Nephron progenitor cell (in vitro differentiated cells): ENCODE measurements around the gene ATP2B1.

Experiments used
- DNase-seq: peaks from one replicate; pipeline ENCODE4 v3.0.0; 2021
- H3K27ac Mint-ChIP-seq: 2 replicates; pipeline ENCODE4 v1.8.0; 2021; ENCODE audit warnings: mild to moderate bottlenecking, moderate library complexity, mixed read lengths
- H3K27me3 Mint-ChIP-seq: 2 replicates; pipeline ENCODE4 v1.8.0; 2021; ENCODE audit warnings: mild to moderate bottlenecking, low read depth, mixed read lengths; ENCODE audit not compliant: poor library complexity
- H3K36me3 Mint-ChIP-seq: 2 replicates; pipeline ENCODE4 v1.8.0; 2021; ENCODE audit warnings: low read depth, mixed read lengths
- H3K4me1 Mint-ChIP-seq: 2 replicates; pipeline ENCODE4 v1.8.0; 2021; ENCODE audit warnings: mixed read lengths
- H3K4me3 Mint-ChIP-seq: 2 replicates; pipeline ENCODE4 v1.8.0; 2021; ENCODE audit warnings: mild to moderate bottlenecking, moderate library complexity, mixed read lengths
- H3K9me3 Mint-ChIP-seq: 2 replicates; pipeline ENCODE4 v1.8.0; 2021; ENCODE audit warnings: mild to moderate bottlenecking, moderate library complexity, mixed read lengths
- TF ChIP-seq, protein P1 (sequence below): fragments of 200-600 bp; sonication (generic); IDR thresholded peaks from 2 replicates; pipeline ENCODE4 v1.5.0; 2021; ENCODE audit warnings: antibody characterized with exemption

Gene ATP2B1

DNA sequence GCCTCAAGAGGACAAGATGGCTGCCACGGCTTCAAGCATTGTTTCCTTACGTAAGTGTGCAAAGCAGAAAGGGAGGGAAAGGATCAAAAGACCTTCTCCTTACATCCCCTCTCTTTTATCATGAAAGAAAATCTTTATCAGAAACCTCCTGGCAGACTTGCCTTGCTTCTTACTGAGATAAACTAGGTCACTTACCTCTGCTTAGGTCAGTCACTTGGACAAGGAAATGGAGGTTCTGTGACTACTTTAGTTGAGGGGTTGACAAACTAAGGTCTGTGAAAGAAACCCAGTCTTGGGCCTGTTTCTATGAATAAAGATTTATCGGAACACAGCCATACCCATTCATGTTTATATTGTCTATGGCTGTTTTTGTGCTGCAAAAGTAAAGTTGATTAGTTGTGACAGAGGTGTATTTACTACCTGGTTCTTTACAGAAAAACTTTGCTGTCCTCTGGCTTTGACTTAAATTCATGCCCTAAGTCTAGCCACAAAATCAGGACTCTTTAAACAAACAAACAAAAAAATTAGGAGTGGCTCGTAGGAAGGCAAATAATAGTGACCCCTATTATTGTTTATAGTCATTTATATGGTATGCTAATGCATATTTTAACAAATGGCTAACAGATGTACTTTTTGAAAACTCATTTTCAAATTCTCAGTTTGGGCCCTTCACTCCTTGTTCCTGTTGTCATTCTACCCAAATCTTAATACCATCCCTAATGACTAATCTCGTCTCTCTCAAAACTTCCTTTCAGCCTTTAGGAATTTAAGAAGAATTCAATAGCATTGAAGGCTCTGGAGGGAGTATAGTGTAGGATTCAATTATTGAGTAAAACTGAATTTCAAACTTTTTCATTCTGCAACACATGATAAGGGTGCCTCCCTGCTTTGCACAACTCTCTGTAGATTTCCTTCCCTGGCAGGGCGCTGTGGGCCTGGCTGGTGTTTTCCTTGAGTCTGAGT lies 42.0 kb upstream of the ATP2B1 start:
- H3K27ac Mint-ChIP-seq = peak overlapping the region; percentile 68

DNA sequence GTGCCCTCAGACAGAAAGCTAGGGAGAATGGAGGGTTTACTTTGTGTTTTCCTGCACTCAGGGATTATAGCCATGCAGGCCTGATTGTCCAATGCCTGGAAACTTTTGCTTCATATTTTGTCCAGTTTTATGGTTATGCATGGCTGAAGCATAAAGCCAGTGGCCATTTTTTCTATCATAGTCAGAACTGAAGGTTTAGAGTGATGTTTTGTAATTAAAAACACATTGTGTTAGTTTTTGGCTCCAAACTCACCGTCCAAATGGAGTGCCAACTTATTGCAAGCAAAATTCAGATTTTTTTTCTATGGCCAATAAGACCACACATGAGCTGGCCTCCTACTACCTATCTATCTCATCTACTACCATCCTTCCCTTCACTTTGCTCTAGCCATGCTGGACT lies 40.2 kb upstream of the ATP2B1 start:
- peaks cover 10% of the 10 kb centered on the region for H3K4me1 Mint-ChIP-seq
- H3K27me3 Mint-ChIP-seq = no peaks in the 10 kb centered on the region
- H3K9me3 Mint-ChIP-seq = no peaks in the 10 kb centered on the region
- no peaks in the 10 kb centered on the region for H3K36me3 Mint-ChIP-seq
- no peak for DNase-seq
- no peak overlapping the region for H3K27ac Mint-ChIP-seq
- H3K4me3 Mint-ChIP-seq = no peak overlapping the region
- TF ChIP-seq, protein P1, sequence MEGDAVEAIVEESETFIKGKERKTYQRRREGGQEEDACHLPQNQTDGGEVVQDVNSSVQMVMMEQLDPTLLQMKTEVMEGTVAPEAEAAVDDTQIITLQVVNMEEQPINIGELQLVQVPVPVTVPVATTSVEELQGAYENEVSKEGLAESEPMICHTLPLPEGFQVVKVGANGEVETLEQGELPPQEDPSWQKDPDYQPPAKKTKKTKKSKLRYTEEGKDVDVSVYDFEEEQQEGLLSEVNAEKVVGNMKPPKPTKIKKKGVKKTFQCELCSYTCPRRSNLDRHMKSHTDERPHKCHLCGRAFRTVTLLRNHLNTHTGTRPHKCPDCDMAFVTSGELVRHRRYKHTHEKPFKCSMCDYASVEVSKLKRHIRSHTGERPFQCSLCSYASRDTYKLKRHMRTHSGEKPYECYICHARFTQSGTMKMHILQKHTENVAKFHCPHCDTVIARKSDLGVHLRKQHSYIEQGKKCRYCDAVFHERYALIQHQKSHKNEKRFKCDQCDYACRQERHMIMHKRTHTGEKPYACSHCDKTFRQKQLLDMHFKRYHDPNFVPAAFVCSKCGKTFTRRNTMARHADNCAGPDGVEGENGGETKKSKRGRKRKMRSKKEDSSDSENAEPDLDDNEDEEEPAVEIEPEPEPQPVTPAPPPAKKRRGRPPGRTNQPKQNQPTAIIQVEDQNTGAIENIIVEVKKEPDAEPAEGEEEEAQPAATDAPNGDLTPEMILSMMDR = no peak

More for the DNA sequence above, 42.0 kb upstream of the ATP2B1 start:
- no peak overlapping the region for H3K4me3 Mint-ChIP-seq
- H3K27me3 Mint-ChIP-seq = no peaks in the 10 kb centered on the region
- no peak for DNase-seq
- H3K4me1 Mint-ChIP-seq = peaks cover 3% of the 10 kb centered on the region
- H3K36me3 Mint-ChIP-seq = no peaks in the 10 kb centered on the region
- TF ChIP-seq, protein P1 = no peak
- H3K9me3 Mint-ChIP-seq = peaks cover 3% of the 10 kb centered on the region

DNA sequence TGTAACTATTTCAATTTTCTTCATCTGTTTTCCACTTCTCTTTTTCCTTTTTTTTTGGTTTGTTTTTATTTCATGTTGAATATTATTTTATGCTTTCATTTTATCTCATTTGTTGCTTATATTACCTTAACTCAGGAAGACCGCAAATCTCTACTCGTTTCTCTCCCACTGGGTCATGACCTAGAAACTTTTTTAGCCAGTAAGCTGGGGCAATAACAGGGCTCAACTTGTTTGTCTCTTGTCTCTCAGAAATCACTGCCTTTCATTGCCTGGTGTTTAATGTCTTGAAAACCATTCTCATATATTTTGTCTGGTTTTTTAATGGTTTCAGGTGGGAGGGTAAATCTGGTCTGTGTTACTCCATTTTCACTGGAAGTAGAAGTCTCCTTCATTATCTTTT lies 36.6 kb upstream of the ATP2B1 start:
- no peak for DNase-seq
- no peaks in the 10 kb centered on the region for H3K27me3 Mint-ChIP-seq
- peak overlapping the region; percentile 61 for H3K27ac Mint-ChIP-seq
- H3K4me1 Mint-ChIP-seq = peaks cover 10% of the 10 kb centered on the region
- no peak overlapping the region for H3K4me3 Mint-ChIP-seq
- H3K9me3 Mint-ChIP-seq = peaks cover 29% of the 10 kb centered on the region
- TF ChIP-seq, protein P1 = no peak
- peaks cover 11% of the 10 kb centered on the region for H3K36me3 Mint-ChIP-seq

DNA sequence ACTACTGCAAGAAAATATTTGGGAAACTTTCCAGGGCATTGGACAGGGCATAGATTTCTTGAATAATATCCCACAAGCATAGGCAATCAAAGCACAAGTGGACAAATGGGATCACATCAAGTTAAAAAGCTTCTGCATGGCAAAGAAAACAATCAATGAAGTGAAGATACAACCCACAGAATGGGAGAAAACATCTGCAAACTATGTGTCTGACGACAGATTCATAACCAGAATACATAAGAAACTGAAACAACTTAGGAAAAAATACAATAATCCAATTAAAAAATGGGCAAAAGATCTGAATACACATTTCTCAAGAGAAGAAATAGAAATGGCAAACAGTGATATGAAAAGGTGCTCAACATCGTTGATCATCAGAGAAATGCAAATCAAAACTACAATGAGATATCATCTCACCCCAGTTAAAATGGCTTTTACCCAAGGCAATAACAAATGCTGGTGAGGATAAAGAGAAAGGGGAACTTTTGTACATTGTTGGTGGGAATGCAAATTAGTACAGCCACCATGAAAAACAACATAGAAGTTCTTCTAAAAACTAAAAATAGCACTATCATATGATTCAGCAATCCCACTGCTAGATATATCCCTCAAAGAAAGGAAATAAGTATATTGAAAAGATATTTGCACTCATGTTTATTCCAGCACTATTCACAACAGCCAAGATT lies 33.8 kb upstream of the ATP2B1 start:
- TF ChIP-seq, protein P1 = no peak
- Mint-ChIP-seq H3K27me3 (no peaks in the 10 kb centered on the region), H3K4me3 (no peak overlapping the region), H3K36me3 (peaks cover 15% of the 10 kb centered on the region), H3K9me3 (peaks cover 52% of the 10 kb centered on the region), H3K27ac (no peak overlapping the region), H3K4me1 (peaks cover 10% of the 10 kb centered on the region)
- no peak for DNase-seq

DNA sequence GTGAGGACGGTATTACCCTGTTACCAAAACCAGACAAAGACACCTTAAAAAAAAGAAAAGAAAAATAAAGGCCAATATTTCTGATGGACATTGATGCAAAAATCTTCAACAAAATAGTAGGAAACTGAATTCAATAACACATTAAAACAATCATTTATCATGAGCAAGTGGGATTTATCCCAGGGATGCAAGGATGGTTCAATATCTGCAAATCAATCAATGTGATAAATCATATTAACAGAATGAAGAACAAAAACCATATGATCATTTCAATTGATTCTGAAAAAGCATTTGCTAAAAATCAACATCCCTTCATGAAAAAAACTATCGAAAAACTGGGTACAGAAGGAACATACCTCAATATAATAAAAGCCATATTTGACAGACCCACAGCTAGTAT lies 32.3 kb upstream of the ATP2B1 start:
- DNase-seq = no peak
- Mint-ChIP-seq H3K27me3 (no peaks in the 10 kb centered on the region), H3K36me3 (peaks cover 15% of the 10 kb centered on the region), H3K4me3 (no peak overlapping the region), H3K27ac (no peak overlapping the region), H3K9me3 (peaks cover 55% of the 10 kb centered on the region), H3K4me1 (peaks cover 10% of the 10 kb centered on the region)
- TF ChIP-seq, protein P1 = no peak
